ENCODE data around the gene SNX15. TPM values are rescaled to one million over a fixed set of nuclear protein-coding genes. Genes with fewer than 3 reads are reported as not detected.

The SNX15 gene
- total RNA-seq, 2 donors from 2014 or later: 7.9 to 10.6 TPM

DNA sequence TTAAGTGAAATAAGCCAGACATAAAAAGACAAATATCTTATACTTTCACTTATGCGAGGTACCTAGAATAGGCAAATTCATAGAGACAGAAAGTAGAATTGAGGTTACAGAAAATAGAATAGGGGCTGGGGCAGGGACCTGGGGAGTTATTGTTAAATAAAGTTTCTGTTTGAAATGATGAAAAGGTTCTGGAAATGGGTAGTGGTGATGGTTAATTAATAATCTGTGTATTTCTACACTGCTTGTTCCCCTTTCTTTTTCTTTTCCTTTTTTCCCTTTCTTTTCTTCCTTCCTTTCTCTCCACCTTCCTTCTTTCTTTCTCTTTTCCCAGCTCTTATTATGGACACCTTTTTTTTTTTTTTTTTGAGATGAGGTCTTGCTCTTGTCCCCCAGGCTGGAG lies 28.3 kb downstream of the SNX15 start:
- no peak overlapping the region for H3K27ac ChIP-seq
- H3K9me3 ChIP-seq: no peaks in the 10 kb centered on the region
- no peak for TF ChIP-seq POLR2A (IDR thresholded peaks at IDR 0.05)
- TF ChIP-seq, protein P1, sequence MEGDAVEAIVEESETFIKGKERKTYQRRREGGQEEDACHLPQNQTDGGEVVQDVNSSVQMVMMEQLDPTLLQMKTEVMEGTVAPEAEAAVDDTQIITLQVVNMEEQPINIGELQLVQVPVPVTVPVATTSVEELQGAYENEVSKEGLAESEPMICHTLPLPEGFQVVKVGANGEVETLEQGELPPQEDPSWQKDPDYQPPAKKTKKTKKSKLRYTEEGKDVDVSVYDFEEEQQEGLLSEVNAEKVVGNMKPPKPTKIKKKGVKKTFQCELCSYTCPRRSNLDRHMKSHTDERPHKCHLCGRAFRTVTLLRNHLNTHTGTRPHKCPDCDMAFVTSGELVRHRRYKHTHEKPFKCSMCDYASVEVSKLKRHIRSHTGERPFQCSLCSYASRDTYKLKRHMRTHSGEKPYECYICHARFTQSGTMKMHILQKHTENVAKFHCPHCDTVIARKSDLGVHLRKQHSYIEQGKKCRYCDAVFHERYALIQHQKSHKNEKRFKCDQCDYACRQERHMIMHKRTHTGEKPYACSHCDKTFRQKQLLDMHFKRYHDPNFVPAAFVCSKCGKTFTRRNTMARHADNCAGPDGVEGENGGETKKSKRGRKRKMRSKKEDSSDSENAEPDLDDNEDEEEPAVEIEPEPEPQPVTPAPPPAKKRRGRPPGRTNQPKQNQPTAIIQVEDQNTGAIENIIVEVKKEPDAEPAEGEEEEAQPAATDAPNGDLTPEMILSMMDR (IDR thresholded peaks at IDR 0.05): no peak
- intact Hi-C loops (cut with DNase I): no loop called here
- ATAC-seq: no peak
- no peaks in the 10 kb centered on the region for H3K27me3 ChIP-seq
- no peak overlapping the region for H3K4me3 ChIP-seq
- WGBS, 2 donors: 87 to 88% methylated on average over 1 of the region's 1 CpG
- H3K4me1 ChIP-seq: no peaks in the 10 kb centered on the region
- no peak for DNase-seq
- no peaks in the 10 kb centered on the region for H3K36me3 ChIP-seq (replicated peaks in 1 of 2; ENCODE audit: insufficient read depth in 1 of 2, low read depth in 2 of 2)

DNA sequence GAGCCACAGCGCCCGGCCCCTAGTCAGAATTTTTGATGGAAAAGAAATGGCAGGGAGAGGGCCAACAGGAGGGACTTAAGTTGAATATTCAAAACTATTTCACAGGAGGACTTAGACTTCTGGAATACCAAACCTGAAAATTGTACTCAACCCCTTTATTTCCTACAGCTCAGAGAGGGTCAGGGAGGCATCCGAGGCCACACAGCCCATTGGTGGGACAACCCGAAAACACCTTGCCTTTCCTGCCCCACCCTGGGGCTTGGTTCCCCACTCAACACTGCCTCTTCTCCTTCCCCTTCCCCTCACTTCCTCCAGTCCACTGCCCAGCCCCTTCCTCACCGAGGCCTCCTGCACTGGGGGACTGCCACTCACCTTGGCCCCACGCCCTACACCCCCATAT lies 29.8 kb downstream of the SNX15 start:
- no peaks in the 10 kb centered on the region for H3K36me3 ChIP-seq (replicated peaks in 1 of 2; ENCODE audit: insufficient read depth in 1 of 2, low read depth in 2 of 2)
- no peak for DNase-seq
- intact Hi-C loops (cut with DNase I): no loop called here
- H3K4me1 ChIP-seq: no peaks in the 10 kb centered on the region
- H3K27ac ChIP-seq: no peak overlapping the region
- WGBS, 2 donors: 88 to 91% methylated on average over 6 of the region's 6 CpGs
- H3K27me3 ChIP-seq: no peaks in the 10 kb centered on the region
- TF ChIP-seq, protein P1 (IDR thresholded peaks at IDR 0.05): no peak
- no peak for TF ChIP-seq POLR2A (IDR thresholded peaks at IDR 0.05)
- H3K4me3 ChIP-seq: no peak overlapping the region
- H3K9me3 ChIP-seq: no peaks in the 10 kb centered on the region
- no peak for ATAC-seq

DNA sequence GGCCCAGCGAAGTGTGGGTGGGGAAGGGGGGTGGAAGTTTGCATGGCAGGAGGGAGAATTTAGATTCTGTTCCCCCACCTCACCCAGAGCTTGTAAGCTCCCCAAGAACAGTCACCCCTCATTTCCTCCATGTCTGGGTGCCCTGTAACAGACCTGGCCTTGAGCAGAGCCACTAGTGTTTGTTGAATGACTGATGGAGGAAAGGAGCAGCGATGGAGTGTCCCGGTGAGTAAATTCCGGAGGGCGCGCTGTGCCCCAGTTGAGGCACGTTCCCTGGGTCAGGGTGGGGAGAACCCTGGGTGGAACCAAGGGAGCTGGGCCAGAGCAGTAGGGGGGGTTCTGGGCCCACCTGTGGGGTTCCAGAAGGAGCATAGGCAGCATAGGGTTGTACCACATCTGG lies 30.3 kb downstream of the SNX15 start:
- no peaks in the 10 kb centered on the region for H3K36me3 ChIP-seq (replicated peaks in 1 of 2; ENCODE audit: insufficient read depth in 1 of 2, low read depth in 2 of 2)
- no peaks in the 10 kb centered on the region for H3K27me3 ChIP-seq
- H3K4me1 ChIP-seq: no peaks in the 10 kb centered on the region
- intact Hi-C loops (cut with DNase I): no loop called here
- H3K4me3 ChIP-seq: no peak overlapping the region
- TF ChIP-seq, protein P1 (IDR thresholded peaks at IDR 0.05): no peak
- TF ChIP-seq POLR2A (IDR thresholded peaks at IDR 0.05): no peak
- 81 to 85% methylated on average over 7 of the region's 7 CpGs for WGBS, 2 donors
- no peak overlapping the region for H3K27ac ChIP-seq
- DNase-seq (no peak), ATAC-seq (no peak)
- no peaks in the 10 kb centered on the region for H3K9me3 ChIP-seq

DNA sequence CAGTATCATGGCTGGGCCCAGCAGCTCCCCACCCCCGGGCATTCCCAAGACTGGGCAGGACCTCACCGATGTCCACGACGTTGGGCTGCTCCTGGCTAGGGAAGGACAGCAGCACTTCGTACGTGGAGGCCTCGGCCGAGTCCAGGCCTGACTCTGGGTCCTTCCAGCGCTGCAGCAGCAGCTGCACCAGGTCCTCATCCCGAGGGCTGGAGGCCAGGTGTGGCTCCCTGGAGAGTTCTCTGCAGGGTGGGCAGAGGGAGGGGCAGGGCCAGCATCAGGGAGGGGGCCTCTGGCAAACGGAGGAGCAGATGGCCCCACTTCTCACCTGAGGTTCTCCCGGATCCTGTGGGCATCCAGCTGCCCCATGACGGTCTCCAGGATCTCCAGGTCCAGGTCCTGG lies 30.8 kb downstream of the SNX15 start:
- no peaks in the 10 kb centered on the region for H3K4me1 ChIP-seq
- H3K36me3 ChIP-seq (replicated peaks in 1 of 2; ENCODE audit: insufficient read depth in 1 of 2, low read depth in 2 of 2): no peaks in the 10 kb centered on the region
- intact Hi-C loops (cut with DNase I): no loop called here
- no peak overlapping the region for H3K4me3 ChIP-seq
- no peaks in the 10 kb centered on the region for H3K9me3 ChIP-seq
- DNase-seq: no peak
- 82% methylated on average over 10 of the region's 13 CpGs; no CpG with 5 or more reads in 1 of the 2 donors for WGBS, 2 donors
- TF ChIP-seq, protein P1 (IDR thresholded peaks at IDR 0.05): no peak
- no peak for TF ChIP-seq POLR2A (IDR thresholded peaks at IDR 0.05)
- no peaks in the 10 kb centered on the region for H3K27me3 ChIP-seq
- no peak for ATAC-seq
- no peak overlapping the region for H3K27ac ChIP-seq

DNA sequence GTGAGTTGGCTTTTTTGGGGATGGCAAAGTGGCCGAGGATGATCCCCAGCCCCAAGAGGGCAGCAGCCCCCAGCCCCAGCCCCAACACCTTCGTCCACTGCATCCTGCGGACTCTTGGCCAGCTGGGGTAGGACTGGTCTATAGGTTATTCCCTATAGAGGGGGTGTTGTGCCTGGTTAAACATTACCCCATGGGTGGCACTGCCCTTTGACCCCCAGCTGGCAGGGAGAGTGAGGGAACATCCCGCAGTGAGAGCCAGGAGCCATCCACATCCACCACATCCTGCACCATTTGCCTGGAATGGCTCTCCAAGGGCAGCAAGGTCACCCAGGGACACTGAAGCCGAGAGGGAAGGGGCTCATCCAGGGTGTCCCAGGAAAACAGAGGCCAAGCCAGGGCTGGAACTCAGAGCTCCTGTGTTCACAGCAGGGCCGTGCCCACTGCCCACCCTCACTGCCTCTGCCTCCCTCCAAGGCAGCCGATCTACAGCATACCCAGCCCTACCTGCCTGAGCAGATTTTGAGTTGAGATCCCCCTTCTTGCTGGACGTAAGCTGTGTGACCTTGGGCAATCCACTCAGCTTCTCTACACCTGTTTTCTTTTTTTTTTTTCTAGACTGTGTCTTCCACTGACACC lies 31.3 kb downstream of the SNX15 start, which contains the start of gene NAALADL1:
TSS of gene NAALADL1 (minus strand) at position 135 of the 636 bp plus-strand sequence. CDS start at position 103, 32 bp downstream.
- Histone ChIP-seq H3K27me3 (no peaks in the 10 kb centered on the region), H3K4me3 (no peak within 1 kb of the TSS), H3K27ac (no peak within 1 kb of the TSS), H3K9me3 (no peaks in the 10 kb centered on the region), H3K36me3 (replicated peaks in 1 of 2; ENCODE audit: insufficient read depth in 1 of 2, low read depth in 2 of 2) (no peaks in the 10 kb centered on the region), H3K4me1 (no peaks in the 10 kb centered on the region)
- DNase-seq (no peak), ATAC-seq (no peak)
- TF ChIP-seq POLR2A (IDR thresholded peaks at IDR 0.05): no peak
- TF ChIP-seq, protein P1 (IDR thresholded peaks at IDR 0.05): no peak
- intact Hi-C loops (cut with DNase I): no loop called here
- WGBS, 2 donors: 54 to 68% methylated on average over 4 to 7 of the region's 8 CpGs

Data from body of pancreas (tissue), 4 donors.